ENCODE data around the gene TWF2. TPM values are rescaled to one million over a fixed set of nuclear protein-coding genes. Genes with fewer than 3 reads are reported as not detected.

The TWF2 gene
- total RNA-seq, 1 experiment from 2014 or later = 44.8 TPM

- H3K23me2 ChIP-seq (ENCODE audit: insufficient read length, low read depth, low read length, poor library complexity, severe bottlenecking) = peaks cover 3% of the 10 kb centered on the region
- no peak overlapping the region for H2BK5ac ChIP-seq (ENCODE audit: insufficient read length, low read length)
- H3K4me1 Mint-ChIP-seq = peaks cover 0 to 10% of the 10 kb centered on the region in 2 experiments; a peak in 3 of 4 replicates
- DNase-seq = no peak
- no peak overlapping the region for H4K91ac ChIP-seq (ENCODE audit: insufficient read length, low read depth, low read length)
- no peak overlapping the region for H3K27ac Mint-ChIP-seq
- H4K8ac ChIP-seq (replicated peaks; ENCODE audit: insufficient read length, low read depth, low read length) = no peak overlapping the region
- no CpG with 5 or more reads among the region's 7 CpGs for WGBS (ENCODE audit: extremely low coverage, insufficient read length, low lambda C conversion rate)
- H3K9me3 Mint-ChIP-seq = peaks cover 0 to 5% of the 10 kb centered on the region in 2 experiments; a peak in 2 of 5 replicates
- no peak overlapping the region for H2AFZ ChIP-seq (ENCODE audit: low read length)
- peaks cover 2 to 42% (median 6%) of the 10 kb centered on the region in 3 experiments; a peak in 4 of 7 replicates for H3K36me3 Mint-ChIP-seq (ENCODE audit: insufficient read depth in 1 of 3, low read depth in 3 of 3)
- no peak overlapping the region for H2BK120ac ChIP-seq (ENCODE audit: low read depth, low read length, poor library complexity, severe bottlenecking)
- no peak overlapping the region for H3K56ac ChIP-seq (ENCODE audit: insufficient read length, low read depth, low read length)
- H3K23ac ChIP-seq (ENCODE audit: insufficient read length, low read depth, low read length) = no peak overlapping the region
- H3T11ph ChIP-seq (ENCODE audit: low read length) = no peak overlapping the region
- no peaks in the 10 kb centered on the region for H4K20me1 ChIP-seq (ENCODE audit: control insufficient read depth, insufficient read depth, insufficient read length)
- no peak overlapping the region for H3K9ac ChIP-seq (ENCODE audit: extremely low read depth, insufficient read length, low read length)
- no peaks in the 10 kb centered on the region for H3K9me3 ChIP-seq (ENCODE audit: control insufficient read depth, low read depth, low read length)
- H3K18ac ChIP-seq (ENCODE audit: insufficient read length, low read depth, low read length) = no peak overlapping the region
- H3K14ac ChIP-seq (ENCODE audit: insufficient read depth, low read length) = no peak overlapping the region
- H2BK12ac ChIP-seq (ENCODE audit: insufficient read length, low read depth, low read length) = no peak overlapping the region
- H4K5ac ChIP-seq (ENCODE audit: insufficient read length, low read depth, low read length) = no peak overlapping the region
- H3K4me1 ChIP-seq (ENCODE audit: insufficient read depth, low read length) = no peaks in the 10 kb centered on the region
- no peak overlapping the region for H2AK5ac ChIP-seq (ENCODE audit: insufficient read length, low read length)
- no peak overlapping the region for H2BK20ac ChIP-seq (ENCODE audit: low read depth, low read length, poor library complexity, severe bottlenecking)
- no peak overlapping the region for H3K4ac ChIP-seq (ENCODE audit: low read depth, low read length)
- H3K79me1 ChIP-seq (ENCODE audit: insufficient read depth, low read depth, low read length, poor library complexity, severe bottlenecking) = no peaks in the 10 kb centered on the region
- H2BK15ac ChIP-seq (ENCODE audit: low read depth, low read length) = no peak overlapping the region
- no peak overlapping the region; a peak in 1 of 5 replicates for H3K4me3 Mint-ChIP-seq
- no peak overlapping the region for H3K4me2 ChIP-seq (ENCODE audit: insufficient read depth, insufficient read length, low read length)
- peaks cover 43% of the 10 kb centered on the region for H3K27me3 Mint-ChIP-seq (ENCODE audit: low read depth)
- TF ChIP-seq CTCF (conservative IDR thresholded peaks at IDR 0.05) = no peak
- H3K79me2 ChIP-seq (ENCODE audit: insufficient read depth, low read length) = no peaks in the 10 kb centered on the region
- peaks cover 14% of the 10 kb centered on the region; the same call in 1 of the 2 replicates for H3K27me3 ChIP-seq (ENCODE audit: insufficient read depth, low read length)
- no peak overlapping the region for H3K27ac ChIP-seq (ENCODE audit: insufficient read length, low read depth, low read length)
Observed at GRCh38 chr3:52247409-52248164, 8.6 kb upstream of the TWF2 start.
